Measurements from ENCODE around the gene TRIO.

GRCh38 chr5:14266171-14266570 is 123.0 kb downstream of the TRIO start:
- TF ChIP-seq MAX (IDR thresholded peaks at IDR 0.05) (no peak), EZH2phosphoT487 (IDR thresholded peaks at IDR 0.05; ENCODE audit: borderline replicate concordance) (no peak), ZFX (IDR thresholded peaks at IDR 0.05) (no peak), ZNF274 (IDR thresholded peaks at IDR 0.05; ENCODE audit: low read depth, low read length) (no peak), YY1 (IDR thresholded peaks at IDR 0.05; ENCODE audit: extremely low read depth, insufficient replicate concordance, low read depth, low read length) (no peak), POLR2AphosphoS5 (IDR thresholded peaks at IDR 0.05; ENCODE audit: low read depth, low read length) (no peak), POLR2A (IDR thresholded peaks at IDR 0.05; ENCODE audit: borderline replicate concordance, extremely low read depth, insufficient read depth, insufficient read length) (no peak), JUND (IDR thresholded peaks at IDR 0.05) (no peak), EZH2 (IDR thresholded peaks at IDR 0.05) (no peak), EGR1 (IDR thresholded peaks at IDR 0.05; ENCODE audit: low read depth) (no peak), CEBPB (IDR thresholded peaks at IDR 0.05; ENCODE audit: low read depth) (no peak), SP1 (IDR thresholded peaks at IDR 0.05; ENCODE audit: low read depth) (no peak)
- TF ChIP-seq, protein P1, sequence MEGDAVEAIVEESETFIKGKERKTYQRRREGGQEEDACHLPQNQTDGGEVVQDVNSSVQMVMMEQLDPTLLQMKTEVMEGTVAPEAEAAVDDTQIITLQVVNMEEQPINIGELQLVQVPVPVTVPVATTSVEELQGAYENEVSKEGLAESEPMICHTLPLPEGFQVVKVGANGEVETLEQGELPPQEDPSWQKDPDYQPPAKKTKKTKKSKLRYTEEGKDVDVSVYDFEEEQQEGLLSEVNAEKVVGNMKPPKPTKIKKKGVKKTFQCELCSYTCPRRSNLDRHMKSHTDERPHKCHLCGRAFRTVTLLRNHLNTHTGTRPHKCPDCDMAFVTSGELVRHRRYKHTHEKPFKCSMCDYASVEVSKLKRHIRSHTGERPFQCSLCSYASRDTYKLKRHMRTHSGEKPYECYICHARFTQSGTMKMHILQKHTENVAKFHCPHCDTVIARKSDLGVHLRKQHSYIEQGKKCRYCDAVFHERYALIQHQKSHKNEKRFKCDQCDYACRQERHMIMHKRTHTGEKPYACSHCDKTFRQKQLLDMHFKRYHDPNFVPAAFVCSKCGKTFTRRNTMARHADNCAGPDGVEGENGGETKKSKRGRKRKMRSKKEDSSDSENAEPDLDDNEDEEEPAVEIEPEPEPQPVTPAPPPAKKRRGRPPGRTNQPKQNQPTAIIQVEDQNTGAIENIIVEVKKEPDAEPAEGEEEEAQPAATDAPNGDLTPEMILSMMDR (IDR thresholded peaks at IDR 0.05 in 2 of 3, conservative IDR thresholded peaks at IDR 0.05 in 1 of 3; ENCODE audit: borderline replicate concordance in 1 of 3, insufficient read depth in 1 of 3, low read depth in 2 of 3, low read length in 2 of 3) = no peak
- TF ChIP-seq, protein P2, sequence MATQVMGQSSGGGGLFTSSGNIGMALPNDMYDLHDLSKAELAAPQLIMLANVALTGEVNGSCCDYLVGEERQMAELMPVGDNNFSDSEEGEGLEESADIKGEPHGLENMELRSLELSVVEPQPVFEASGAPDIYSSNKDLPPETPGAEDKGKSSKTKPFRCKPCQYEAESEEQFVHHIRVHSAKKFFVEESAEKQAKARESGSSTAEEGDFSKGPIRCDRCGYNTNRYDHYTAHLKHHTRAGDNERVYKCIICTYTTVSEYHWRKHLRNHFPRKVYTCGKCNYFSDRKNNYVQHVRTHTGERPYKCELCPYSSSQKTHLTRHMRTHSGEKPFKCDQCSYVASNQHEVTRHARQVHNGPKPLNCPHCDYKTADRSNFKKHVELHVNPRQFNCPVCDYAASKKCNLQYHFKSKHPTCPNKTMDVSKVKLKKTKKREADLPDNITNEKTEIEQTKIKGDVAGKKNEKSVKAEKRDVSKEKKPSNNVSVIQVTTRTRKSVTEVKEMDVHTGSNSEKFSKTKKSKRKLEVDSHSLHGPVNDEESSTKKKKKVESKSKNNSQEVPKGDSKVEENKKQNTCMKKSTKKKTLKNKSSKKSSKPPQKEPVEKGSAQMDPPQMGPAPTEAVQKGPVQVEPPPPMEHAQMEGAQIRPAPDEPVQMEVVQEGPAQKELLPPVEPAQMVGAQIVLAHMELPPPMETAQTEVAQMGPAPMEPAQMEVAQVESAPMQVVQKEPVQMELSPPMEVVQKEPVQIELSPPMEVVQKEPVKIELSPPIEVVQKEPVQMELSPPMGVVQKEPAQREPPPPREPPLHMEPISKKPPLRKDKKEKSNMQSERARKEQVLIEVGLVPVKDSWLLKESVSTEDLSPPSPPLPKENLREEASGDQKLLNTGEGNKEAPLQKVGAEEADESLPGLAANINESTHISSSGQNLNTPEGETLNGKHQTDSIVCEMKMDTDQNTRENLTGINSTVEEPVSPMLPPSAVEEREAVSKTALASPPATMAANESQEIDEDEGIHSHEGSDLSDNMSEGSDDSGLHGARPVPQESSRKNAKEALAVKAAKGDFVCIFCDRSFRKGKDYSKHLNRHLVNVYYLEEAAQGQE (IDR thresholded peaks at IDR 0.05; ENCODE audit: low read depth) = no peak

Data from HCT116 (cell line).